PFSK-1 (cell line): ENCODE data around the gene NCAM1.

Experiments
- POLR2AphosphoS5 ChIP-seq: IDR thresholded peaks from 2 replicates; pipeline ENCODE4 v1.6.1; 2012; ENCODE audit warnings: low read depth, mild to moderate bottlenecking, control low read depth, low read length, moderate library complexity
- SIN3A ChIP-seq: IDR thresholded peaks from 2 replicates; pipeline ENCODE4 v1.6.1; 2012; ENCODE audit warnings: mild to moderate bottlenecking, low read length, moderate library complexity, borderline replicate concordance; ENCODE audit not compliant: insufficient read depth
- TAF1 ChIP-seq: IDR thresholded peaks from 2 replicates; pipeline ENCODE4 v1.6.1; 2012; ENCODE audit warnings: low read length, control low read depth, borderline replicate concordance; ENCODE audit not compliant: insufficient read depth
- TF ChIP-seq, protein P1 (sequence below), 2 experiments: IDR thresholded peaks; 2 replicates each; pipeline versions ENCODE4 v1.6.1 to v1.8.0; 2011 to 2012; ENCODE audit warnings: low read depth in 2 of 2, low read length in 2 of 2, control low read depth in 1 of 2, inconsistent platforms in 1 of 2, mild to moderate bottlenecking in 1 of 2, moderate library complexity in 1 of 2; ENCODE audit not compliant: insufficient read depth in 1 of 2

DNA sequence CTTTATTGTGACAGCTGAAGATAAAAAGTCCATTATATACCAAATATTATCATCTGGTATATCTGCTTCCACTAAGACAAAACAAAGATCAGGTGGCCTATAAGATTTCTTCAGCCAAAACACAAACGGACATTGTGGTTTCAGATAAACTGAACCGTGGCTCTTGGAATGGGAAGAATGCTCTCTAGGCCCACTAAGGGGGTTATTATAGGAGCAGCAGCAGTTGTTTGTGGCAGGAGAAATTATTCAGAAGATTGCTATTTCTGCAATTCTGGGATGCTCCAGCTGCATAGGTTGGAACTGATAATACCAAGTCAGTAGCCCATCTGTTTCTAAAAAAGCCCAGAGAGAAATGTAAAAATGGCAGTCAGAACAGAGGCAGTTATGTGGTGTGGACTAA lies 145.3 kb downstream of the NCAM1 start:
- TF ChIP-seq, protein P1, sequence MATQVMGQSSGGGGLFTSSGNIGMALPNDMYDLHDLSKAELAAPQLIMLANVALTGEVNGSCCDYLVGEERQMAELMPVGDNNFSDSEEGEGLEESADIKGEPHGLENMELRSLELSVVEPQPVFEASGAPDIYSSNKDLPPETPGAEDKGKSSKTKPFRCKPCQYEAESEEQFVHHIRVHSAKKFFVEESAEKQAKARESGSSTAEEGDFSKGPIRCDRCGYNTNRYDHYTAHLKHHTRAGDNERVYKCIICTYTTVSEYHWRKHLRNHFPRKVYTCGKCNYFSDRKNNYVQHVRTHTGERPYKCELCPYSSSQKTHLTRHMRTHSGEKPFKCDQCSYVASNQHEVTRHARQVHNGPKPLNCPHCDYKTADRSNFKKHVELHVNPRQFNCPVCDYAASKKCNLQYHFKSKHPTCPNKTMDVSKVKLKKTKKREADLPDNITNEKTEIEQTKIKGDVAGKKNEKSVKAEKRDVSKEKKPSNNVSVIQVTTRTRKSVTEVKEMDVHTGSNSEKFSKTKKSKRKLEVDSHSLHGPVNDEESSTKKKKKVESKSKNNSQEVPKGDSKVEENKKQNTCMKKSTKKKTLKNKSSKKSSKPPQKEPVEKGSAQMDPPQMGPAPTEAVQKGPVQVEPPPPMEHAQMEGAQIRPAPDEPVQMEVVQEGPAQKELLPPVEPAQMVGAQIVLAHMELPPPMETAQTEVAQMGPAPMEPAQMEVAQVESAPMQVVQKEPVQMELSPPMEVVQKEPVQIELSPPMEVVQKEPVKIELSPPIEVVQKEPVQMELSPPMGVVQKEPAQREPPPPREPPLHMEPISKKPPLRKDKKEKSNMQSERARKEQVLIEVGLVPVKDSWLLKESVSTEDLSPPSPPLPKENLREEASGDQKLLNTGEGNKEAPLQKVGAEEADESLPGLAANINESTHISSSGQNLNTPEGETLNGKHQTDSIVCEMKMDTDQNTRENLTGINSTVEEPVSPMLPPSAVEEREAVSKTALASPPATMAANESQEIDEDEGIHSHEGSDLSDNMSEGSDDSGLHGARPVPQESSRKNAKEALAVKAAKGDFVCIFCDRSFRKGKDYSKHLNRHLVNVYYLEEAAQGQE (IDR thresholded peaks at IDR 0.05; ENCODE audit: insufficient read depth in 1 of 2, low read depth in 2 of 2, low read length in 2 of 2) = no peak
- TF ChIP-seq POLR2AphosphoS5 (no peak), TAF1 (no peak), SIN3A (no peak)
